Mesenchymal stem cell (in vitro differentiated cells and primary cell): ENCODE results near the gene THADA.

Experiments
- DNase-seq: peaks from one replicate; pipeline ENCODE4 v3.0.0-alpha.2; 2013
- H2AFZ ChIP-seq: one replicate; pipeline ENCODE4 v1.6.1; 2013; ENCODE audit warnings: low read depth, mild to moderate bottlenecking, control low read depth, inconsistent platforms, low read length, moderate library complexity
- H2AK5ac ChIP-seq: 2 replicates; pipeline ENCODE4 v1.6.1; 2013; ENCODE audit warnings: low read length, moderate library complexity, mild to moderate bottlenecking, inconsistent platforms; ENCODE audit not compliant: severe bottlenecking
- H2BK120ac ChIP-seq: one replicate; pipeline ENCODE4 v1.6.1; 2013; ENCODE audit warnings: low read depth, mild to moderate bottlenecking, inconsistent platforms, low read length, moderate library complexity
- H2BK12ac ChIP-seq, 2 experiments: one replicate each; pipeline ENCODE4 v1.6.1; 2013; ENCODE audit warnings: inconsistent platforms in 2 of 2, low read length in 2 of 2, mild to moderate bottlenecking in 2 of 2, moderate library complexity in 2 of 2, control low read depth in 1 of 2
- H2BK15ac ChIP-seq: one replicate; pipeline ENCODE4 v1.6.1; 2013; ENCODE audit warnings: mild to moderate bottlenecking, low read depth, inconsistent platforms; ENCODE audit not compliant: poor library complexity, severe bottlenecking
- H2BK5ac ChIP-seq: 2 replicates; pipeline ENCODE4 v1.6.1; 2013; ENCODE audit warnings: low read depth, mild to moderate bottlenecking, low read length, control low read depth, inconsistent platforms; ENCODE audit not compliant: poor library complexity, severe bottlenecking
- H3K14ac ChIP-seq, 2 experiments: one replicate each; pipeline ENCODE4 v1.6.1; 2013; ENCODE audit warnings: inconsistent platforms in 2 of 2, low read length in 2 of 2, control low read depth in 1 of 2, mild to moderate bottlenecking in 1 of 2, moderate library complexity in 1 of 2
- H3K18ac ChIP-seq, 2 experiments: one replicate each; pipeline ENCODE4 v1.6.1; 2013; ENCODE audit warnings: inconsistent platforms in 2 of 2, low read length in 2 of 2, control low read depth in 1 of 2, low read depth in 1 of 2, mild to moderate bottlenecking in 1 of 2
- H3K23ac ChIP-seq, 2 experiments: one replicate each; pipeline ENCODE4 v1.6.1; 2013; ENCODE audit warnings: inconsistent platforms in 2 of 2, low read length in 2 of 2, mild to moderate bottlenecking in 2 of 2, moderate library complexity in 2 of 2, control low read depth in 1 of 2
- H3K27ac ChIP-seq: 2 replicates; pipeline ENCODE4 v1.5.1; 2013; ENCODE audit warnings: mild to moderate bottlenecking, moderate library complexity, low read length, control low read depth, inconsistent platforms; ENCODE audit not compliant: poor library complexity, severe bottlenecking
- H3K27me3 ChIP-seq, 2 experiments: 2 replicates each; pipeline versions ENCODE4 v1.6.1 to v1.7.0; 2013; ENCODE audit warnings: low read length in 2 of 2, mild to moderate bottlenecking in 2 of 2, moderate library complexity in 2 of 2, control low read depth in 1 of 2, inconsistent platforms in 1 of 2; ENCODE audit not compliant: control insufficient read depth in 1 of 2, insufficient read depth in 1 of 2
- H3K36me3 ChIP-seq, 2 experiments: 2 replicates each; pipeline versions ENCODE4 v1.6.1 to v1.7.0; 2013; ENCODE audit warnings: low read length in 2 of 2, control low read depth in 1 of 2, inconsistent platforms in 1 of 2, low read depth in 1 of 2, mild to moderate bottlenecking in 1 of 2; ENCODE audit not compliant: insufficient read depth in 2 of 2, control insufficient read depth in 1 of 2
- H3K4ac ChIP-seq, 2 experiments: one replicate each; pipeline ENCODE4 v1.6.1; 2013; ENCODE audit warnings: inconsistent platforms in 2 of 2, low read length in 2 of 2, mild to moderate bottlenecking in 2 of 2, moderate library complexity in 2 of 2, control low read depth in 1 of 2, low read depth in 1 of 2
- H3K4me1 ChIP-seq: 2 replicates; pipeline ENCODE4 v1.6.1; 2013; ENCODE audit warnings: low read depth, low read length, control low read depth; ENCODE audit not compliant: control insufficient read depth, insufficient read depth
- H3K4me2 ChIP-seq: 2 replicates; pipeline ENCODE4 v1.6.1; 2013; ENCODE audit warnings: low read length, mild to moderate bottlenecking, inconsistent platforms; ENCODE audit not compliant: poor library complexity, severe bottlenecking
- H3K4me3 ChIP-seq, 2 experiments: 2 replicates each; pipeline versions ENCODE4 v1.5.1 to v1.7.0; 2013; ENCODE audit warnings: low read length in 2 of 2, mild to moderate bottlenecking in 2 of 2, control low read depth in 1 of 2, low read depth in 1 of 2; ENCODE audit not compliant: insufficient read depth in 1 of 2
- H3K79me1 ChIP-seq: replicated peaks from 2 replicates; pipeline ENCODE4 v1.6.1; 2013; ENCODE audit warnings: mild to moderate bottlenecking, control low read depth, low read length, inconsistent platforms; ENCODE audit not compliant: poor library complexity, severe bottlenecking
- H3K9ac ChIP-seq: 2 replicates; pipeline ENCODE4 v1.7.0; 2013; ENCODE audit warnings: mild to moderate bottlenecking, low read length, moderate library complexity
- H3K9me3 ChIP-seq: 2 replicates; pipeline ENCODE4 v1.7.0; 2013; ENCODE audit warnings: mild to moderate bottlenecking, low read length; ENCODE audit not compliant: control insufficient read depth
- H4K8ac ChIP-seq: one replicate; pipeline ENCODE4 v1.6.1; 2013; ENCODE audit warnings: inconsistent platforms, mild to moderate bottlenecking, low read length, moderate library complexity
- H4K91ac ChIP-seq: one replicate; pipeline ENCODE4 v1.6.1; 2013; ENCODE audit warnings: mild to moderate bottlenecking, low read length, inconsistent platforms
- WGBS: methylation state at CpG from one replicate; pipeline ENCODE4 v1.1.7; 2013; ENCODE audit warnings: mixed read lengths; 5-methylcytosine and 5-hydroxymethylcytosine counted together

The THADA gene

GRCh38 chr2:43438342-43438741 lies 157.5 kb downstream of the THADA start:
- Histone ChIP-seq H2BK120ac (no peak overlapping the region), H3K4ac (no peak overlapping the region), H3K79me1 (peaks cover 7% of the 10 kb centered on the region), H3K36me3 (peaks cover 4 to 9% of the 10 kb centered on the region in 2 experiments), H2BK12ac (no peak overlapping the region), H2BK15ac (no peak overlapping the region), H4K91ac (no peak overlapping the region), H3K4me3 (no peak overlapping the region), H3K18ac (no peak overlapping the region), H3K9ac (no peak overlapping the region), H3K27me3 (no peaks in the 10 kb centered on the region), H2BK5ac (no peak overlapping the region), H2AFZ (no peak overlapping the region), H3K14ac (no peak overlapping the region), H2AK5ac (no peak overlapping the region), H3K23ac (no peak overlapping the region), H4K8ac (no peak overlapping the region), H3K27ac (no peak overlapping the region), H3K9me3 (no peaks in the 10 kb centered on the region), H3K4me1 (no peaks in the 10 kb centered on the region), H3K4me2 (no peak overlapping the region)
- DNase-seq, result no peak
- 50% methylated on average over 1 of the region's 3 CpGs for WGBS

- DNase-seq, result no peak
- Histone ChIP-seq H2AK5ac (no peak overlapping the region), H3K14ac (no peak overlapping the region), H3K9me3 (no peaks in the 10 kb centered on the region), H3K4ac (no peak overlapping the region), H3K36me3 (peaks cover 4 to 9% of the 10 kb centered on the region in 2 experiments), H3K4me1 (no peaks in the 10 kb centered on the region), H3K27me3 (no peaks in the 10 kb centered on the region), H2BK15ac (no peak overlapping the region), H2AFZ (no peak overlapping the region), H3K18ac (no peak overlapping the region), H4K8ac (no peak overlapping the region), H3K4me2 (no peak overlapping the region), H2BK5ac (no peak overlapping the region), H3K23ac (no peak overlapping the region), H3K27ac (no peak overlapping the region), H3K79me1 (peaks cover 4% of the 10 kb centered on the region), H3K9ac (no peak overlapping the region), H2BK120ac (no peak overlapping the region), H4K91ac (no peak overlapping the region), H2BK12ac (no peak overlapping the region), H3K4me3 (no peak overlapping the region)
- 94% methylated on average over 1 of the region's 2 CpGs for WGBS
These were observed 158.5 kb downstream of the THADA start for GRCh38 chr2:43437363-43437762.

GRCh38 chr2:43436431-43436830 lies 159.4 kb downstream of the THADA start:
- no peak overlapping the region for H3K4me3 ChIP-seq
- no peaks in the 10 kb centered on the region for H3K27me3 ChIP-seq
- H3K36me3 ChIP-seq, result peaks cover 4 to 9% of the 10 kb centered on the region in 2 experiments
- no peak overlapping the region for H2AK5ac ChIP-seq
- H3K27ac ChIP-seq, result no peak overlapping the region
- H3K4me1 ChIP-seq, result no peaks in the 10 kb centered on the region
- H2BK15ac ChIP-seq, result no peak overlapping the region
- H3K14ac ChIP-seq, result no peak overlapping the region
- H3K18ac ChIP-seq, result no peak overlapping the region
- no peak overlapping the region for H3K9ac ChIP-seq
- H2BK12ac ChIP-seq, result no peak overlapping the region
- H4K8ac ChIP-seq, result no peak overlapping the region
- no peak overlapping the region for H2AFZ ChIP-seq
- H4K91ac ChIP-seq, result no peak overlapping the region
- no peak for DNase-seq
- no peaks in the 10 kb centered on the region for H3K9me3 ChIP-seq
- H2BK120ac ChIP-seq, result no peak overlapping the region
- H2BK5ac ChIP-seq, result no peak overlapping the region
- H3K4ac ChIP-seq, result no peak overlapping the region
- WGBS, result 78% methylated on average over 1 of the region's 1 CpG
- no peak overlapping the region for H3K23ac ChIP-seq
- peaks cover 3% of the 10 kb centered on the region for H3K79me1 ChIP-seq
- no peak overlapping the region for H3K4me2 ChIP-seq

GRCh38 chr2:43435746-43436145 lies 160.1 kb downstream of the THADA start:
- Histone ChIP-seq H4K8ac (no peak overlapping the region), H3K36me3 (peaks cover 4 to 9% of the 10 kb centered on the region in 2 experiments), H2BK5ac (no peak overlapping the region), H3K9me3 (no peaks in the 10 kb centered on the region), H3K27me3 (no peaks in the 10 kb centered on the region), H3K9ac (no peak overlapping the region), H2BK15ac (no peak overlapping the region), H2AFZ (no peak overlapping the region), H3K18ac (no peak overlapping the region), H2BK120ac (no peak overlapping the region), H4K91ac (no peak overlapping the region), H3K4me2 (no peak overlapping the region), H3K4me1 (no peaks in the 10 kb centered on the region), H3K27ac (no peak overlapping the region), H3K79me1 (peaks cover 3% of the 10 kb centered on the region), H3K23ac (no peak overlapping the region), H2BK12ac (no peak overlapping the region), H3K4me3 (no peak overlapping the region), H2AK5ac (no peak overlapping the region), H3K14ac (no peak overlapping the region), H3K4ac (no peak overlapping the region)
- no peak for DNase-seq
